Thoracic aorta (tissue), 2 donors: Measurements from ENCODE around the gene SLC2A8. TPM values are rescaled to one million over a fixed set of nuclear protein-coding genes. Genes with fewer than 3 reads are reported as not detected.

Experiments used
- ATAC-seq: fragments of 150-250 bp; one replicate; pipeline ENCODE4 v1.8.0; 2017; ENCODE audit warnings: low read depth; ENCODE audit not compliant: insufficient number of reproducible peaks, low FRiP score
- DNase-seq: peaks from one replicate; pipeline ENCODE4 v3.0.0-alpha.2; 2020; ENCODE audit warnings: low spot score
- H3K27ac ChIP-seq, 2 donors: fragments of 200-600 bp; sonication (generic); 1 replicate in 1 of 2; 2 replicates in 1 of 2; pipeline ENCODE4 v1.5.1; 2016; ENCODE audit warnings: mild to moderate bottlenecking in 2 of 2, moderate library complexity in 2 of 2
- H3K27me3 ChIP-seq: fragments of 200-600 bp; sonication (generic); replicated peaks from 2 replicates; pipeline ENCODE4 v1.6.0; 2016; ENCODE audit warnings: mild to moderate bottlenecking; ENCODE audit not compliant: insufficient read depth
- H3K36me3 ChIP-seq: fragments of 200-600 bp; sonication (generic); one replicate; pipeline ENCODE4 v1.5.1; 2016
- H3K4me1 ChIP-seq, 2 donors: fragments of 200-600 bp; sonication (generic); 1 replicate in 1 of 2; 2 replicates in 1 of 2; pipeline versions ENCODE4 v1.5.1 to v1.6.0; 2016; ENCODE audit warnings: low read depth in 2 of 2, mild to moderate bottlenecking in 1 of 2; ENCODE audit not compliant: control insufficient read depth in 1 of 2
- H3K4me3 ChIP-seq: fragments of 200-600 bp; sonication (generic); 2 replicates; pipeline ENCODE4 v1.5.1; 2016; ENCODE audit warnings: mild to moderate bottlenecking
- H3K9me3 ChIP-seq: fragments of 200-600 bp; sonication (generic); 2 replicates; pipeline ENCODE4 v1.5.1; 2016
- CTCF ChIP-seq: fragments of 200-600 bp; sonication (generic); IDR thresholded peaks from one replicate; pipeline ENCODE4 v1.5.1; 2019; ENCODE audit warnings: antibody characterized with exemption
- total RNA-seq, 2 donors: library from RNA; depleted of rRNA; stranded (reverse); fragments of >200 nt; gene quantifications; one replicate each; pipeline versions ENCODE4 v1.1.0 to v1.2.3, GENCODE V29; 2016

The SLC2A8 gene
- total RNA-seq, 2 donors from 2014 or later = 21.3 to 33.4 TPM

- TF ChIP-seq CTCF = no peak
These were observed 51.3 kb downstream of the SLC2A8 start for GRCh38 chr9:127448112-127448805.

DNA sequence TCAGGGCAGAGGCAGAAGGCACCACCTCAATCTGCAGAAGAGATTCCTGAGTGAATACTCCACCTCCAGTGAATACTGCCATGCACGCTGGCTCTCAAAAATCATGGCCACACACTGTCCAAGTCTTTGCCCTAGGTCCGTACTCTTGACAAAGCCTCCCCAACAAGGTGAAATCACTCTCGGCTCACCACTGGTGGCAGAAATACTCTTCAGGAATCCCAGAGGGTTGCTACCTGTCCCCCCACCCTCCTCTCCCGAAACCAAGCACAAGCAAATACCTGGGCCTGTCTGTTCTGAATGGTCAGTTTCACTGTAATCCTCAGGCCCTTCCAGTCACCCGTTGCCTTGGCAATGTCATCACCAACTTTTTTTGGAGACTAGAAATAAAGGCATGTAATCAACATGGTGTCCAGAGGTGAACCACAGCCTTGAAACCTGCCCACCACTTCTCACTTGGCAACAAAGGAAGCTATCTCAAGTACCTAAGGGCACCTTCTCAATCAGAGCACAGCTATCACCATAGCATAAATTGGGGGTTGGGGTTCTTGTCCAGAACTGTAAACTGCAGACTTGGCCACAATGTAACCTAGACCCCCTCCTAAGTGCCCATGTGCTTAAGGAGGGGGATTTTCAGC lies 52.5 kb downstream of the SLC2A8 start:
- Histone ChIP-seq H3K27me3 (no peaks in the 10 kb centered on the region), H3K4me3 (peak overlapping the region; percentile 84), H3K4me1 (peaks cover 14 to 35% of the 10 kb centered on the region in 2 donors), H3K36me3 (peaks cover 29% of the 10 kb centered on the region), H3K27ac (peak overlapping the region; percentile 19 to 88), H3K9me3 (no peaks in the 10 kb centered on the region)
- no peak for TF ChIP-seq CTCF
- no peak for ATAC-seq
- DNase-seq = no peak

More at GRCh38 chr9:127448112-127448805, 51.3 kb downstream of the SLC2A8 start:
- Histone ChIP-seq H3K4me1 (peaks cover 17 to 35% of the 10 kb centered on the region in 2 donors), H3K36me3 (peaks cover 33% of the 10 kb centered on the region), H3K9me3 (peaks cover 3% of the 10 kb centered on the region), H3K4me3 (no peak overlapping the region), H3K27me3 (no peaks in the 10 kb centered on the region), H3K27ac (no peak overlapping the region)
- ATAC-seq (no peak), DNase-seq (no peak)

GRCh38 chr9:127450243-127450760 lies 53.3 kb downstream of the SLC2A8 start:
- TF ChIP-seq CTCF = no peak
- peak overlapping the region; percentile 85 to 88 for H3K27ac ChIP-seq
- no peaks in the 10 kb centered on the region for H3K9me3 ChIP-seq
- ATAC-seq = no peak
- H3K4me1 ChIP-seq = peaks cover 14 to 35% of the 10 kb centered on the region in 2 donors
- H3K27me3 ChIP-seq = no peaks in the 10 kb centered on the region
- peak overlapping the region; percentile 84 for H3K4me3 ChIP-seq
- H3K36me3 ChIP-seq = peaks cover 26% of the 10 kb centered on the region
- no peak for DNase-seq

DNA sequence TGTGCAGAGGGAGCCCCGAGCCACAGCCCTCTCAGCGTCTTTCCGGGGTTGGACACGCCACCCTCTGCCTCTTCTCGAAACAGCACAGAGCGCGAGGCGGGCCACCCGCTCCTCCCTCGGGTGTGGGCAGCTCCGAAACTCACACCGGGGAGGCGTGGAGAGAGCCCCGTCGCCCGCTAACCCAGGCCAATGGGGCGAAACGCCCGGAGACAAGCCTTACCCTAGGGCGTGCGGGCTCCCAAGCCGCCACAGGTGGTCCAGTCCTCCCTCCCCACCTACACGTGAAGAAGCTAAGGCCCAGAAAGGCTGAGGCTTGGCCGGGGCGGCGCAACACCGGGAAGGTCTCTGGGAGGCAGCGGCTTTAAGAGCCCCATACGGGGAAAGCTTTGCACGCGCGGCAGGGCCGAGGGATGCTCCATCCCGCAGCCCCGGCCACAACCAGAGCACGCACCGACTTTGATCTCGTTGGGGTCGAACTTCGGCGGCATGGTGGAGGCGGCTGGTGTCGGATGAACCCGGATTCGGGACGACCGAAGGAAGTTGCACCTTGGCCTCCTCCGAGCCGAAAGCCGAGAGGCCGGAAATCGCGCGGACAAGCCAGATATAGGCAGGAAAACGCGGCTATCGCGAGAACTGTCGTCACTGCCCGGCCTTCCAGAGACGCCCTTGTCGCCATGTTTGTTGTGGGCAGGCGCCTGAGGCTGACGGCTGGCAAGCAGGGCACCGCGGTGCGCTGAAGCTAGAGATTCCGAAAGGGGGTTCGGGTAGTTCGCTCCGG lies 54.0 kb downstream of the SLC2A8 start, which contains the start of the genes LRSAM1 and RPL12:
Gene LRSAM1 (plus strand): TSS at position 681 of the 778 bp plus-strand sequence. CDS start 3,018 bp downstream, outside the sequence.
Gene RPL12 (minus strand): TSS at position 577 of the 778 bp plus-strand sequence. CDS start 89 bp downstream, at position 488.
- no peak for TF ChIP-seq CTCF
- Histone ChIP-seq H3K27me3 (no peaks in the 10 kb centered on the region), H3K36me3 (peaks cover 27% of the 10 kb centered on the region), H3K4me1 (peaks cover 14 to 35% of the 10 kb centered on the region in 2 donors), H3K4me3 (peak within 1 kb of the TSS; percentile 84), H3K9me3 (no peaks in the 10 kb centered on the region), H3K27ac (peak within 1 kb of the TSS; percentile 85 to 88)
- DNase-seq = peak; percentile 85
- peak; percentile 63 for ATAC-seq

DNA sequence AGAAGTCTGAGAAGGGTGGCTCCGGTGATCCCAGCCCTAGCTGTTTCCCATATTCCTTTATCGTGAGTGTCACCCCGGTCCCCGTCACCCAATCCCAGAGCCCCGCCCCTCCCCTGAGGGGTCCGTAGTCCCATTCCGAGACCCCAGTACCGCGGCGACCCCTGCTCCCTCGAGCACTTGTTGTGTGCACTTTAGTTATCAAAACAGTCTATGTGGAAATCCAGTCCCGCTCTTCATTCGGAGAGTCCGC lies 54.6 kb downstream of the SLC2A8 start:
- ATAC-seq (peak; percentile 13), DNase-seq (no peak)
- TF ChIP-seq CTCF = no peak
- Histone ChIP-seq H3K36me3 (peaks cover 25% of the 10 kb centered on the region), H3K9me3 (no peaks in the 10 kb centered on the region), H3K27me3 (no peaks in the 10 kb centered on the region), H3K27ac (peak overlapping the region; percentile 85 to 88), H3K4me1 (peaks cover 14 to 35% of the 10 kb centered on the region in 2 donors), H3K4me3 (peak overlapping the region; percentile 84)
